22Rv1 (cell line): ENCODE measurements around the gene UBQLN4.

Experiments
- CTCF ChIP-seq: fragments of 450-650 bp; IDR thresholded peaks from 2 replicates; pipeline ENCODE4 v1.5.1; 2017; ENCODE audit warnings: mild to moderate bottlenecking
- ZFX ChIP-seq: fragments of 450-650 bp; IDR thresholded peaks from 2 replicates; pipeline ENCODE4 v1.6.1; 2017; ENCODE audit warnings: antibody characterized with exemption, borderline replicate concordance

GRCh38 chr1:156077430-156077760 is 23.8 kb upstream of the UBQLN4 start:
- TF ChIP-seq CTCF: no peak
- no peak for TF ChIP-seq ZFX
